ENCODE data around the gene CENPF. TPM values are rescaled to one million over a fixed set of nuclear protein-coding genes. Genes with fewer than 3 reads are reported as not detected.

Gene CENPF
- total and polyA plus RNA-seq, 2 of the 13 experiments (the other 11 are each of a cell fraction or from before 2014, with no cell fraction given) = 14.7 to 84.9 TPM

DNA sequence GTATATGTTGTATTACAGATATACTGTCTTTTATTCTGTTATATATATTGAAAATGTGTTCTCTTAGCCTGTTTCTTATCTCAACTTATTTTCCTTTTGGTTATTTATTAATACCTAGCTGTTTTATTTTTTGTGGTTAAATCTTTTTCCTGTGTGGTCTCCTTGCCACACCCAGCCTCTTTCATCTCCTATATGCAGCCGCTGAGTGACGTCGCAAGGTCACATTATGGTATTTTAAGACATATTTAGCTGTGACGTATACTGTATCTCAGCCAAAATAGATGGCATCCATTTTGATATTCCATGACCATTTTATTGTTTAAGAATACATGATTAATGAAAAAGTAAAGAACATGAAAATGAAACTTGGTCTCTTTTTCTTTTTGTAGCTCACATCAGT, 29.1 kb downstream of the CENPF start (continued):
- TF ChIP-seq ASH2L (IDR thresholded peaks at IDR 0.05; ENCODE audit: insufficient read length, low read depth, low read length) = no peak
- no peak for TF ChIP-seq ZNF570 (CRISPR knock-in tag; IDR thresholded peaks at IDR 0.05; ENCODE audit: borderline replicate concordance)
- no peak for TF ChIP-seq KDM1A (CRISPR knock-in tag; IDR thresholded peaks at IDR 0.05)
- TF ChIP-seq HES4 (CRISPR knock-in tag; IDR thresholded peaks at IDR 0.05; ENCODE audit: borderline replicate concordance) = no peak

DNA sequence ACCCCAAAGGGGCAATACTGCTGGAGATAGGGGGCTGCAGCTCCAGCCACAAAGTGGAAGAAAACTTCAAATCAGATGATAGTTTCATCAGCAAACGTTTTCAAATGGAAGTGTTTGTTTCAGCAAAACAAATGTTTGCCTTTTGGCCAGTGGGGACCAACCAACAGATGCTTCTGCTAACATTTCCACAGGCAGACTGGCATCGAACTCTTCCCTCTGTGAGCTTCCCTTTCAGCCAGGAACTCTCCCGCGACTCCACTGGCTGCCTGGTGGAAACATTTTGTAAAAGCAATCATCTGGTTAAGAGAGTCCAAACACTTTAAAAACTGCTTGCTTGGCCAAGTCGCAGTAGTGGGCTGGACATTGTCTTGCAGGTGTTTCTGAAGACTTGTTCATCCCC, 30.7 kb downstream of the CENPF start:
- WGBS (ENCODE audit: low lambda C conversion rate) = 84% methylated on average over 5 of the region's 5 CpGs

DNA sequence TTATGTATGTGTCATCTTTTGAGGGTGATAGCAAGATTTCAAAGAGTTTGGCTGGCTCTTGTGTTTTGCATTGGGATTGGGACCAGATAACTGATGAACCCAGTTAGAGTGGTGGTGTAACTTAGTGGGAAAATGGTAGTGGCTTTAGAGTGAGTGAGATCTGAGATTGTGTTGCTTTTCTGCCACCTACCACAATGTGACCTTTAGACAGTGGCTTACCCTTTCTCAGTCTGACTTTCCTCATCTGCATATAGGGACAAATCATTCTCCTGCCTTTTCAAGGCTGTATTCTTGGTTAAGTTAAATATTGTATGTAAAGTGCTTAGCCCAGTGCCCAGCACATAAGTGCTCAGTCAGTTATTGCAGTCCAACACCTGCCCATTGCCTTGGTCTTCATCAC, 31.3 kb downstream of the CENPF start:
- Histone ChIP-seq H3K4me3 (replicated peaks in 1 of 3; ENCODE audit: insufficient read depth in 1 of 3, low read depth in 2 of 3, low read length in 3 of 3) (no peak overlapping the region), H3K4me1 (ENCODE audit: insufficient read depth, low read length) (no peaks in the 10 kb centered on the region), H2AFZ (ENCODE audit: low read length) (no peak overlapping the region), H3K9me3 (ENCODE audit: low read length) (no peaks in the 10 kb centered on the region), H3K27ac (ENCODE audit: extremely low read length, insufficient read depth, low read length) (no peak overlapping the region), H3K9ac (ENCODE audit: insufficient read depth, low read depth, low read length) (no peak overlapping the region), H3K36me3 (replicated peaks in 1 of 2; ENCODE audit: control insufficient read depth in 1 of 2, insufficient read depth in 2 of 2, low read length in 2 of 2) (peaks cover 26 to 84% of the 10 kb centered on the region in 2 experiments), H3K27me3 (ENCODE audit: control insufficient read depth in 1 of 2, insufficient read depth in 2 of 2, low read length in 2 of 2) (no peaks in the 10 kb centered on the region), H3K4me2 (ENCODE audit: low read depth, low read length) (no peak overlapping the region), H4K20me1 (ENCODE audit: insufficient read depth, low read length) (no peaks in the 10 kb centered on the region), H3K79me2 (ENCODE audit: insufficient read depth, low read length) (no peaks in the 10 kb centered on the region)
- ChIA-PET CTCF (ENCODE audit: low intra/inter-chr PET ratio, low total read pairs) (no interaction called here), POLR2A (no interaction called here)
- in situ Hi-C loops (cut with HindIII; ENCODE audit: extremely low pct_ligation_motif_present, low pct_unique_long_range_greater_than_20kb) = no loop called here
- FAIRE-seq (no peak), ATAC-seq (no peak), DNase-seq (ENCODE audit: low spot score) (no peak)
- intact Hi-C loops (cut with micrococcal nuclease; ENCODE audit: unreplicated experiment) = no loop called here
- BruUV-seq (replicated peaks) = no TSS peak
- TF ChIP-seq, protein P1, sequence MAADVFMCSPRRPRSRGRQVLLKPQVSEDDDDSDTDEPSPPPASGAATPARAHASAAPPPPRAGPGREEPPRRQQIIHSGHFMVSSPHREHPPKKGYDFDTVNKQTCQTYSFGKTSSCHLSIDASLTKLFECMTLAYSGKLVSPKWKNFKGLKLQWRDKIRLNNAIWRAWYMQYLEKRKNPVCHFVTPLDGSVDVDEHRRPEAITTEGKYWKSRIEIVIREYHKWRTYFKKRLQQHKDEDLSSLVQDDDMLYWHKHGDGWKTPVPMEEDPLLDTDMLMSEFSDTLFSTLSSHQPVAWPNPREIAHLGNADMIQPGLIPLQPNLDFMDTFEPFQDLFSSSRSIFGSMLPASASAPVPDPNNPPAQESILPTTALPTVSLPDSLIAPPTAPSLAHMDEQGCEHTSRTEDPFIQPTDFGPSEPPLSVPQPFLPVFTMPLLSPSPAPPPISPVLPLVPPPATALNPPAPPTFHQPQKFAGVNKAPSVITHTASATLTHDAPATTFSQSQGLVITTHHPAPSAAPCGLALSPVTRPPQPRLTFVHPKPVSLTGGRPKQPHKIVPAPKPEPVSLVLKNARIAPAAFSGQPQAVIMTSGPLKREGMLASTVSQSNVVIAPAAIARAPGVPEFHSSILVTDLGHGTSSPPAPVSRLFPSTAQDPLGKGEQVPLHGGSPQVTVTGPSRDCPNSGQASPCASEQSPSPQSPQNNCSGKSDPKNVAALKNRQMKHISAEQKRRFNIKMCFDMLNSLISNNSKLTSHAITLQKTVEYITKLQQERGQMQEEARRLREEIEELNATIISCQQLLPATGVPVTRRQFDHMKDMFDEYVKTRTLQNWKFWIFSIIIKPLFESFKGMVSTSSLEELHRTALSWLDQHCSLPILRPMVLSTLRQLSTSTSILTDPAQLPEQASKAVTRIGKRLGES (CRISPR knock-in tag; IDR thresholded peaks at IDR 0.05; ENCODE audit: borderline replicate concordance) = no peak
- TF ChIP-seq, protein P2, sequence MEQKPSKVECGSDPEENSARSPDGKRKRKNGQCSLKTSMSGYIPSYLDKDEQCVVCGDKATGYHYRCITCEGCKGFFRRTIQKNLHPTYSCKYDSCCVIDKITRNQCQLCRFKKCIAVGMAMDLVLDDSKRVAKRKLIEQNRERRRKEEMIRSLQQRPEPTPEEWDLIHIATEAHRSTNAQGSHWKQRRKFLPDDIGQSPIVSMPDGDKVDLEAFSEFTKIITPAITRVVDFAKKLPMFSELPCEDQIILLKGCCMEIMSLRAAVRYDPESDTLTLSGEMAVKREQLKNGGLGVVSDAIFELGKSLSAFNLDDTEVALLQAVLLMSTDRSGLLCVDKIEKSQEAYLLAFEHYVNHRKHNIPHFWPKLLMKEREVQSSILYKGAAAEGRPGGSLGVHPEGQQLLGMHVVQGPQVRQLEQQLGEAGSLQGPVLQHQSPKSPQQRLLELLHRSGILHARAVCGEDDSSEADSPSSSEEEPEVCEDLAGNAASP (CRISPR knock-in tag; IDR thresholded peaks at IDR 0.05; ENCODE audit: borderline replicate concordance) = no peak
- TF ChIP-seq HMGA1 (CRISPR knock-in tag; conservative IDR thresholded peaks at IDR 0.05) (no peak), MYNN (CRISPR knock-in tag; IDR thresholded peaks at IDR 0.05; ENCODE audit: low read depth) (no peak), ZZZ3 (CRISPR knock-in tag; IDR thresholded peaks at IDR 0.05; ENCODE audit: borderline replicate concordance) (no peak), RNF2 (conservative IDR thresholded peaks at IDR 0.05; ENCODE audit: low read depth) (no peak)

More for the DNA sequence above, 30.7 kb downstream of the CENPF start:
- H3K36me3 ChIP-seq (replicated peaks in 1 of 2; ENCODE audit: control insufficient read depth in 1 of 2, insufficient read depth in 2 of 2, low read length in 2 of 2) = peaks cover 23 to 79% of the 10 kb centered on the region in 2 experiments
- no peaks in the 10 kb centered on the region for H3K27me3 ChIP-seq (ENCODE audit: control insufficient read depth in 1 of 2, insufficient read depth in 2 of 2, low read length in 2 of 2)
- no peak overlapping the region for H3K4me3 ChIP-seq (replicated peaks in 1 of 3; ENCODE audit: insufficient read depth in 1 of 3, low read depth in 2 of 3, low read length in 3 of 3)
- H3K79me2 ChIP-seq (ENCODE audit: insufficient read depth, low read length) = no peaks in the 10 kb centered on the region
- CTCF ChIA-PET (ENCODE audit: low intra/inter-chr PET ratio, low total read pairs) = no interaction called here
- in situ Hi-C loops (cut with HindIII; ENCODE audit: extremely low pct_ligation_motif_present, low pct_unique_long_range_greater_than_20kb) = no loop called here
- no peak overlapping the region for H3K9ac ChIP-seq (ENCODE audit: insufficient read depth, low read depth, low read length)
- ATAC-seq (no peak), DNase-seq (ENCODE audit: low spot score) (no peak), FAIRE-seq (no peak)
- no peaks in the 10 kb centered on the region for H3K9me3 ChIP-seq (ENCODE audit: low read length)
- intact Hi-C loops (cut with micrococcal nuclease; ENCODE audit: unreplicated experiment) = no loop called here
- POLR2A ChIA-PET = no interaction called here
- no peak for TF ChIP-seq ZNF484 (CRISPR knock-in tag; IDR thresholded peaks at IDR 0.05; ENCODE audit: borderline replicate concordance, low read depth)
- TF ChIP-seq EZH2 (conservative IDR thresholded peaks at IDR 0.05; ENCODE audit: low read depth, low read length) = no peak
- no peak for TF ChIP-seq GPN1 (CRISPR knock-in tag; IDR thresholded peaks at IDR 0.05; ENCODE audit: borderline replicate concordance)
- TF ChIP-seq GABPB1 (CRISPR knock-in tag; IDR thresholded peaks at IDR 0.05) = no peak
- no peak for TF ChIP-seq DNMT3B (CRISPR knock-in tag; conservative IDR thresholded peaks at IDR 0.05)
- TF ChIP-seq ZFP82 (CRISPR knock-in tag; IDR thresholded peaks at IDR 0.05; ENCODE audit: borderline replicate concordance) = no peak
- no peak overlapping the region for H3K27ac ChIP-seq (ENCODE audit: extremely low read length, insufficient read depth, low read length)
- no TSS peak for BruUV-seq (replicated peaks)
- no peak overlapping the region for H3K4me2 ChIP-seq (ENCODE audit: low read depth, low read length)
- no peak overlapping the region for H2AFZ ChIP-seq (ENCODE audit: low read length)
- H3K4me1 ChIP-seq (ENCODE audit: insufficient read depth, low read length) = no peaks in the 10 kb centered on the region
- no peaks in the 10 kb centered on the region for H4K20me1 ChIP-seq (ENCODE audit: insufficient read depth, low read length)
